ENCODE measurements around the gene ANTXR2.

Gene ANTXR2

DNA sequence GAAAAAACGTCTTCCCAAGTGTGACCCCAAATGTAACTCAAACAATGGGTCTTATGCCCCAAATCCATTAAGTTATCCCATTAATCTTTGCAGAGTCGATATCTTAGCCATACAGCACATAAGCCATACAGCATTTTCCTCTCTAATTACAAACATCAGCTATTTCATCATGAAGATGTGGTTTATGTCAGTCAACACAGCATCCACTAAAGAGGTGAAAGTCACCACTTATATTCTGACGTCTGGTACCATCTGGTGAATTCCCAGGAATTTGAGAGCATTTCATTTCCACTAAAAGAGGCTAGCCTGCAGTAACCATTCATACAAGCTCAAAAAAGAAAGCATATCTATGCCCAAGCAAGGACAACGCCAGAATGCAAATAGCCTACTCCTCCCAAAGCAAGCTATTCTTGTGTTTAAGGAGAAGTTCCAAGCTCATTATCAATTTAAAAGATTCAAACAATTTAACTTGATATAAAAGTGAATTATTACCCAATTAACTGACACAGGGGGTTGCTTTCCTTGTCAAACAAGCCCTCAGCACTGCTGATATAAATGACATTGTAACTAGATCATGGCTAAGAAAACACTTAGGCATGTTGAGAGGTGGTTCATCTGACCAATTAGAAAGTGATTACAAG is 203.3 kb downstream of the ANTXR2 start:
- no peak for DNase-seq

DNA sequence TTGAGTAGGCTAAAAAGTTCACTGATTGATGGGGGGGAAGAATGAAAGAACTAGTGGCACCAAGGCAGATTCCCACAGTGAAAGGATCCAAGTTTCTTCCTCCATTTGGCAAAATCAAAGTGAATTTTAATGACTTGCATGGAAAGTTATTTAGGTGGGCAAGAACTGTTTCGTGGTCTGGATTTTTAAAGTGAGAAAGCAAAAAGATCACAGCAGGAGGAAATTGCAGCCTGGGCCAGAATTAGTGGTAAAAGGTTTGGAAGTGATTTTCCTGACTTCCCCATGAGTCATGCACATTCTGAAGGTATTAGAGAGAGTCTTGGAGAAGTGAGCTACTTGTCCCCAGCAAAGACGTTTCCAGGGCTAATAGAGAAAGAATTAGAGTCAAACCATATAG is 207.8 kb downstream of the ANTXR2 start:
- DNase-seq, result no peak

- DNase-seq, result peak in 1 of 51 donors; percentile 1
These were observed 208.4 kb downstream of the ANTXR2 start for GRCh38 chr4:79864500-79865200.

DNA sequence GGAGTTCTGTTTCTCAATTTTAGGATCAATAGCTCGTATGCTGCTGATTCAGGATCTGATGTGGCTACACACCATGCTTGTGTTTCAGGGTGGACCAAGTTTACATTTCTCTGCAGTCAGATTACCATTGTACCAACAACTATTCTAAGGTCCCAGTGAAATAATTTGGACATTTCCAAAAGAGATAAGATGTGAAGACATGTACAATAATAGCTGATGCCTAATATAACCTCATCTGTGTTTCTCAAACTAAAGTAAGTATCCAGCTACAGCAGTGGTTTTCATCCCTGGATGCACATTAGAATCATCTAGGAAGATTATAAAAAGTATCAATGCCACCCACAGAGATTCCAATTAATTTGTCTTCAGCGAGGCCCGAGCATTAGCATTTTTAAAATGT is 209.7 kb downstream of the ANTXR2 start:
- no peak for DNase-seq

DNA sequence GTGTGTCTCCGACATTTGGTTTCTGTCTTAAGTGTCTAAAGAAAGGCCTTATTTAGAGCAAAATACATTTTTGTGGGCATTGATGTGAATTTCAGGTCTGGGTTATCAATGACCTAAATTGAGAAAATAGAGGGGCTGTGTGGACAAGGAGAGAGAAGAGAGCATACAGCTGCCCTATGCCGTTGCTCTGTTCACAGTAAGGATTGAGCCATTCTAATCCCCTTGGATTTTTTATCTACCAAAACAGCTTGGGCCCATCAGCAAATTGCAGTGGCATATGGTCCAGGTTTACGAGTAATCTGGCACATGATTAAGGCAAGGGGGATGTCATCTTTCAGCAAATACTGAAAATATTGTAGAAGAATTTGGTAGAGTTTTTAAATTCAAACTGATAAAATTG is 210.2 kb downstream of the ANTXR2 start:
- DNase-seq, result no peak

GRCh38 chr4:79857811-79858210 is 215.2 kb downstream of the ANTXR2 start:
- no peak for DNase-seq

DNA sequence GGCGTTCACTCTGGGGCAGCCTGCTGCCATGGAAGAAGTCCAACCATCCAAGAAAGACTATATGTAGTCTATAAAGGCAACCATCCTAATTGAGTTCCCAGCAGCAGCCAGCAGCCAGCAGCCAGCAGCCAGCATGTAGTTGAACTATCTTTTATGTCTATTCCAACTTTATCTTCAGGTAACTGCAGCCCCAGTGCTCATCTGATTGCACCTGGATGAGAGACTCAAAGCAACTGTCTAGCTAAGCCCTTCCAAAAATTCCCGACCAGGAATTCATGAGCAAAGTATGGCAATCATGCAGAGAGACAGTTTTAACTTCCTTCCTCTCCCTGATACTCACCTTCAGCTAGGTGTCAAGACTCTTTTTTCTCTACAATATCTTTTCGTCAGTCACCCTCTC is 216.8 kb downstream of the ANTXR2 start:
- no peak for DNase-seq

DNA sequence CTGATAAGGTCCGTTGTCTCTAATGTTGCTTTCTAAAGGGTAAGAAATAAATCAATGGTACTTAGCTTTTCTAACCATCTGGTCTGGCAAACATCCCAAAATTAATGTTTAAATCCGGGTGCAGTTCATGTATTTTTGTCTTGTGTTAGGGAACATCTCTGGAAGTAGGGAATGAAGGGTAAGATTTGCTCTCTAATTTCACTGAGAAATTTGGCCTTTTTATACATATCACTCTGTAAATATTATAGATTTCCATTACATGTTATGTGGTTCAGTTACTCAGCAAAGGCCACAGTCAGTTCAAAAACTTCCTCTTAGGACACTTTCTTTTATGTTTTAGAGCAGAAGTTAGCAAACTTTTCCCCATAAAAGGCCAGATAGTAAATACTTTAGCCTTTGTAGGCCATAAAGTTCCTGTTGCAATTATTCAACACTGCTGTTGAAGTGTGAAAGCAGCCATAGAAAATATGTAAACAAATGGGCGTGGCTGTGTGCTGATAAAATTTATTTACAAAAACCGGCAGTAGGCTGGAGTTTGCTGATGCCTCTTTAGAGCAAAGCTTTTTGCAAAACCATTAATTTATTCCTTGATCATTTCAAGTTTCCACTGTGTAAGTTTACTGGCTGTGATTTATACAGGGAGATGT is 218.1 kb downstream of the ANTXR2 start:
- DNase-seq, result no peak

DNA sequence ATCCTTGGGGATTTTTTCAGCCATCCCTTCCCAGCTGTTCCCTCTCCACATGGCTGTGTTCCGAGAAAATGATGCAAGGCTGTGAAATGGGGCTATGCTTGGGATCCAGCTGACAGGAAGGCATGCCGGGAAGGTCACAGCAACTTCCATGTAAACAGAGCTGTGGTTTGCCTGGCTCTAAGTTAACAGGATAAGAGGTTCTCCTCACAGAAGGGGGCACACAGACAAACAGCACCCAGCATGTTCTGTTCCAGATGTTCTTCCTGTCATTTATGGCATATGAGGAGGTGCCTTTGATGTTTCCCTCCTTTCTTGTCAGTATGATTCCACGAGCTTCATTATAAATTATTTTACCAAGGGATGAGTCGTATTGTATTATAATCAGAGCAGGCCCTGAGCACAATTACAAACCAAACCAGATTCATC is 220.7 kb downstream of the ANTXR2 start:
- DNase-seq, result no peak

GRCh38 chr4:79851625-79852304 is 221.3 kb downstream of the ANTXR2 start:
- no peak for DNase-seq
